HEK293T (cell line): ENCODE results near the gene RNLS.
"Not testable (repeated sequence)": the region's sequence is repeated elsewhere in the genome, so short reads cannot be mapped to it uniquely, and the experiment has no call there.

ENCODE experiments used
- CTCF ChIA-PET: fragments of 350-600 bp; formaldehyde crosslinking; extraction: SDS; loops from one replicate; lab custom pipeline; 2021; ENCODE audit warnings: antibody characterized with exemption, inconsistent platforms; lab: Yijun Ruan, JAX
- POLR2A ChIA-PET: fragments of 350-600 bp; formaldehyde crosslinking; extraction: SDS; loops from one replicate; lab custom pipeline; 2020; ENCODE audit warnings: antibody characterized with exemption, inconsistent platforms; lab: Yijun Ruan, JAX
- DNase-seq: peaks from one replicate; pipeline ENCODE4 v3.0.0; 2012; ENCODE audit warnings: mixed read lengths; ENCODE audit errors: extremely low spot score
- ARNT ChIP-seq: fragments of 450-650 bp; IDR thresholded peaks from 2 replicates; pipeline ENCODE4 v1.6.1; 2017; ENCODE audit warnings: mild to moderate bottlenecking
- BHLHE40 ChIP-seq: fragments of 450-650 bp; IDR thresholded peaks from 2 replicates; pipeline ENCODE4 v1.6.1; 2016; ENCODE audit warnings: mild to moderate bottlenecking, moderate library complexity, borderline replicate concordance
- CTBP1 ChIP-seq: fragments of 450-650 bp; IDR thresholded peaks from 2 replicates; pipeline ENCODE4 v1.6.1; 2016; ENCODE audit warnings: borderline replicate concordance
- ELF4 ChIP-seq: fragments of 450-650 bp; IDR thresholded peaks from 2 replicates; pipeline ENCODE4 v1.6.1; 2017; ENCODE audit warnings: antibody characterized with exemption
- FOXA1 ChIP-seq: fragments of 450-650 bp; IDR thresholded peaks from 2 replicates; pipeline ENCODE4 v1.6.1; 2016; ENCODE audit warnings: mild to moderate bottlenecking
- FOXK2 ChIP-seq: fragments of 450-650 bp; IDR thresholded peaks from 2 replicates; pipeline ENCODE4 v1.6.1; 2016; ENCODE audit warnings: mild to moderate bottlenecking
- FOXM1 ChIP-seq: fragments of 450-650 bp; IDR thresholded peaks from 2 replicates; pipeline ENCODE4 v1.6.1; 2017; ENCODE audit warnings: mild to moderate bottlenecking, borderline replicate concordance
- HDGF ChIP-seq: fragments of 450-650 bp; IDR thresholded peaks from 2 replicates; pipeline ENCODE4 v1.6.1; 2017; ENCODE audit warnings: antibody characterized with exemption, borderline replicate concordance
- L3MBTL2 ChIP-seq: fragments of 450-650 bp; conservative IDR thresholded peaks from 2 replicates; pipeline ENCODE4 v1.6.1; 2016; ENCODE audit warnings: mild to moderate bottlenecking
- LEF1 ChIP-seq: fragments of 450-650 bp; IDR thresholded peaks from 2 replicates; pipeline ENCODE4 v1.6.1; 2017; ENCODE audit warnings: mild to moderate bottlenecking, borderline replicate concordance
- NFRKB ChIP-seq: fragments of 450-650 bp; IDR thresholded peaks from 2 replicates; pipeline ENCODE4 v1.6.1; 2016; ENCODE audit warnings: mild to moderate bottlenecking, moderate library complexity
- SP1 ChIP-seq: fragments of 450-650 bp; IDR thresholded peaks from 2 replicates; pipeline ENCODE4 v1.6.1; 2017
- SUZ12 ChIP-seq: fragments of 450-650 bp; IDR thresholded peaks from 2 replicates; pipeline ENCODE4 v1.6.1; 2016; ENCODE audit warnings: mild to moderate bottlenecking
- TARDBP ChIP-seq: fragments of 450-650 bp; IDR thresholded peaks from 2 replicates; pipeline ENCODE4 v1.6.1; 2016
- ZNF384 ChIP-seq: fragments of 450-650 bp; IDR thresholded peaks from 2 replicates; pipeline ENCODE4 v1.6.1; 2016
- TF ChIP-seq, protein P1 (sequence below): fragments of 450-650 bp; IDR thresholded peaks from 2 replicates; pipeline ENCODE4 v1.6.1; 2016

The RNLS gene

GRCh38 chr10:88289342-88289741, 293.8 kb downstream of the RNLS start:
- CTCF ChIA-PET = no interaction called here
- TF ChIP-seq ELF4 (no peak), SP1 (no peak), L3MBTL2 (no peak), ZNF384 (no peak), FOXA1 (no peak), TARDBP (no peak), BHLHE40 (no peak), HDGF (no peak)
- POLR2A ChIA-PET = no interaction called here
- DNase-seq = no peak

DNA sequence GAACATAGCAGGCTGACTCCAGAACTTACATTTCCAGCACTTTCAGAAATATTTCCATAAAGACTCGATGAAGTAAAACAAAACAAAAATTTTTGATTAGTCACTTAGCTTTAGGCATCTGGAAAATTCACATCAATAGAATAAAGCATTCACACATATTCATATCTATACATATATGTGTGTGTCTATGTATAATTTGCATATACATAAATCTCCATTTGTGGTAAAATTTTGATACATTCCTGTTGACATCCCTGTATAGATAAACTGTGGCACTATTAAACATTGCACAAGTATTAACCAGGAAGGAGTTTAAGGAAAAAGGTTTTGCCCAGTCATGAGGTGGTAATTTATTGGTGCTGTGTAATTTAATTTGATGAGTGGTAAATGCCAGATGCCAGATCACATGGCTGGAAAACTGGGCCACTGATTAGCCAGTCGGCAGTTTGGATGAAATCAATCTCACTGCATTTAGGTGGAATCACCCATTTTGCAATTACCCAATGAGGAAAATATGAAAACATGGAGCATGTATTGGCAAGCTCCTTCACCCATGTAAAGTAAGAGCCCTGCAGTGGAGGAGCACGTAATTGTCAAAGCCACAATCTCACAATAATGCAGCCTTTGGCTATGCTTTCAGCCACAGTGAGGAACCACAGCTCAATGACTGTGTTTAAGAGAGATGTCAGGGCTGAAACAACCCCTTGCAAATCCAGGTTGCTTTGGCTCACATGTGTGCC, 294.6 kb downstream of the RNLS start:
- POLR2A ChIA-PET = no interaction called here
- CTCF ChIA-PET = no interaction called here
- DNase-seq = no peak
- TF ChIP-seq FOXM1 = no peak
- no peak for TF ChIP-seq HDGF
- TF ChIP-seq, protein P1, sequence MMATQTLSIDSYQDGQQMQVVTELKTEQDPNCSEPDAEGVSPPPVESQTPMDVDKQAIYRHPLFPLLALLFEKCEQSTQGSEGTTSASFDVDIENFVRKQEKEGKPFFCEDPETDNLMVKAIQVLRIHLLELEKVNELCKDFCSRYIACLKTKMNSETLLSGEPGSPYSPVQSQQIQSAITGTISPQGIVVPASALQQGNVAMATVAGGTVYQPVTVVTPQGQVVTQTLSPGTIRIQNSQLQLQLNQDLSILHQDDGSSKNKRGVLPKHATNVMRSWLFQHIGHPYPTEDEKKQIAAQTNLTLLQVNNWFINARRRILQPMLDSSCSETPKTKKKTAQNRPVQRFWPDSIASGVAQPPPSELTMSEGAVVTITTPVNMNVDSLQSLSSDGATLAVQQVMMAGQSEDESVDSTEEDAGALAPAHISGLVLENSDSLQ = no peak
- no peak for TF ChIP-seq ZNF384
- TF ChIP-seq FOXA1 = no peak
- no peak for TF ChIP-seq ELF4
- TF ChIP-seq SUZ12 = no peak
- no peak for TF ChIP-seq NFRKB
- TF ChIP-seq TARDBP = no peak
- TF ChIP-seq BHLHE40 = no peak

GRCh38 chr10:88286030-88286429, 297.1 kb downstream of the RNLS start:
- DNase-seq = no peak
- ChIA-PET CTCF (no interaction called here), POLR2A (no interaction called here)
- TF ChIP-seq ELF4 (no peak), CTBP1 (no peak), FOXK2 (no peak), FOXM1 (no peak), BHLHE40 (no peak), TARDBP (no peak), HDGF (no peak), ARNT (no peak)

DNA sequence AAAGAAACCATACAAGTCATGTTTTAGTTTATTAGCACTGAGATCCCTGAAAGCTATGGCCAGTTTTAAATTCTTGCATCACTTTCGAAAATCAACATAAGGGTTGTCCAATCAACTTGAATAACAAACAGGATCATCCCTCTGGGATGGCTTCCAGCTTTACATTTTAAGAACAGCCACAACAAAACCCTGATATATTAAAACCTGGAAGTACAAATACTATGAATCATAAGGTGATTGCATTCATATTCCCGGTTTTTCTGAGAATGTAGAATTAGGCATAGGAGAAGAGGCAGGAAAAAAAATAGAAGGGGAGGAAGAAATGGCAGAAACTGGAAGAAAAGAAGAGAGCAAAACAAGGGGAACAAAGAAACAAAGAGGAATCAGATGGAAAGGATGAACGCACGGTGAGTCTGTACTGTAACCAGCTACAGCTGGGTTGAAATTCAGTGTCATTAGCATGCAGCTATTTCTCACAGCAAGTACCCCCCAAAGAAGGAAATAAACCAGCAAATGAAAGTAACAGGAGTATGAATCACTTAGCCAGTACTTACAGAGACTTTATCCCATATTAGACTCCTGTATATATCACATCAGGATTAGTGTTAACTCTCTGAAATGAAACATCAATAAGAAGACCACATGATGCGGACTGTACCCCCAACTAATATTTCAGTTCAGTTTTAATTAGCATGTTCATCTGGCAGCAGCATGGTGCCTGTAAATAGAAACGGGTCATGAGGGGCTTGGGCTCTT, 301.3 kb downstream of the RNLS start:
- CTCF ChIA-PET = no interaction called here
- no peak for DNase-seq
- POLR2A ChIA-PET = no interaction called here
- no peak for TF ChIP-seq FOXK2

GRCh38 chr10:88280518-88280917, 302.6 kb downstream of the RNLS start:
- POLR2A ChIA-PET = no interaction called here
- CTCF ChIA-PET = interaction anchor here (0.7 kb wide), 1 partner anchor 8 kb away, joined by 3 read pairs; no protein-coding TSS in a partner anchor
- no peak for DNase-seq
- TF ChIP-seq ZNF384 (no peak), LEF1 (no peak), SUZ12 (no peak), HDGF (no peak), SP1 (no peak)

DNA sequence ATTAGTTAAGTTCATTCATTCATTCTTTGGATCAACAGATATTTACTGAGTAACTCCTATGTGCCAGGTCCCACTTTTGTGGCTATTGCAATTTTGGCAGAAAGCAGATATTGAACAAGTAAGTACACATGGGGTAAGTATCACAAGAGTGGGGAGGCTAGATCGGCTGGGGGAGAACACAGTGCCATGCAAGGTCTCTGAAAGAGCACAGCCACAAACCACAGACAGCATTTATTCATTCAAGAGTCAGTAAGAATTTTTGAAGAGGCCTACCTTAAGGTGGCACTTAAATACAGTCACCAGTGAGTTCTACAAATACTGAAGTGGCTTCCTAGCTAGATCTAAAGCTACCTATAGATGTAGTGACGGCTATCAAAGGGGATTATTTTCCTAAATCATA, 304.2 kb downstream of the RNLS start:
- TF ChIP-seq SP1 = no peak
- TF ChIP-seq ARNT = no peak
- TF ChIP-seq SUZ12 = no peak
- TF ChIP-seq TARDBP = no peak
- TF ChIP-seq LEF1 = no peak
- no peak for TF ChIP-seq CTBP1
- TF ChIP-seq ZNF384 = no peak
- TF ChIP-seq FOXM1 = no peak
- TF ChIP-seq L3MBTL2 = no peak
- TF ChIP-seq HDGF = no peak
- TF ChIP-seq, protein P1 = no peak
- no peak for TF ChIP-seq FOXA1
- no peak for TF ChIP-seq FOXK2
- no peak for TF ChIP-seq ELF4
- no peak for DNase-seq
- CTCF ChIA-PET = no interaction called here
- POLR2A ChIA-PET = interaction anchor here (1.0 kb wide), 1 partner anchor 461 kb away, joined by 3 read pairs; the partner anchor contains the start of gene ATAD1

GRCh38 chr10:88276945-88277344, 306.2 kb downstream of the RNLS start:
- CTCF ChIA-PET, DNase-seq, POLR2A ChIA-PET: not testable (repeated sequence)
